ENCODE measurements around the gene ST6GALNAC3. TPM values are rescaled to one million over a fixed set of nuclear protein-coding genes. Genes with fewer than 3 reads are reported as not detected.

ST6GALNAC3 gene
- total RNA-seq, 4 donors from 2014 or later, result 5.9 to 29.8 (median 11.7) TPM

DNA sequence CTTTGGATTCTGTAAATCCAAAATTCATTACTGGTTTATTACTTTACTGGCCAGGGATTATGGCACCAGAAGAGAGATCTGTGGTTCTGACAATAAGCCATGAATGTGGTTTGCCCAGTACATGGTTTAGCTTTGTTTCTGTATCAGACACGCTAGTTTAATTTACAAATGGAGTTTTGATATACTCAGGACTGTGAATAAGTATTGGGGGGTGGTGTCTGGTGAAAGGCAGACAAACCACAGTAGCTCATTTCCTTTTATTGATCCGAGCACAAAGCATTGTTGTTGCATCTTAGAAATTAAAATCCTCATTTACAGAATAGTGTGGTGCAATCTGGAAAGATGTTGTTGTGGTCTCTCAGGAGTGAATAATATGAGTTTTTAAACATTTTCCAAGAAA is 96.0 kb downstream of the ST6GALNAC3 start:
- TF ChIP-seq, protein P1, sequence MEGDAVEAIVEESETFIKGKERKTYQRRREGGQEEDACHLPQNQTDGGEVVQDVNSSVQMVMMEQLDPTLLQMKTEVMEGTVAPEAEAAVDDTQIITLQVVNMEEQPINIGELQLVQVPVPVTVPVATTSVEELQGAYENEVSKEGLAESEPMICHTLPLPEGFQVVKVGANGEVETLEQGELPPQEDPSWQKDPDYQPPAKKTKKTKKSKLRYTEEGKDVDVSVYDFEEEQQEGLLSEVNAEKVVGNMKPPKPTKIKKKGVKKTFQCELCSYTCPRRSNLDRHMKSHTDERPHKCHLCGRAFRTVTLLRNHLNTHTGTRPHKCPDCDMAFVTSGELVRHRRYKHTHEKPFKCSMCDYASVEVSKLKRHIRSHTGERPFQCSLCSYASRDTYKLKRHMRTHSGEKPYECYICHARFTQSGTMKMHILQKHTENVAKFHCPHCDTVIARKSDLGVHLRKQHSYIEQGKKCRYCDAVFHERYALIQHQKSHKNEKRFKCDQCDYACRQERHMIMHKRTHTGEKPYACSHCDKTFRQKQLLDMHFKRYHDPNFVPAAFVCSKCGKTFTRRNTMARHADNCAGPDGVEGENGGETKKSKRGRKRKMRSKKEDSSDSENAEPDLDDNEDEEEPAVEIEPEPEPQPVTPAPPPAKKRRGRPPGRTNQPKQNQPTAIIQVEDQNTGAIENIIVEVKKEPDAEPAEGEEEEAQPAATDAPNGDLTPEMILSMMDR (IDR thresholded peaks at IDR 0.05; ENCODE audit: low read depth), result no peak

DNA sequence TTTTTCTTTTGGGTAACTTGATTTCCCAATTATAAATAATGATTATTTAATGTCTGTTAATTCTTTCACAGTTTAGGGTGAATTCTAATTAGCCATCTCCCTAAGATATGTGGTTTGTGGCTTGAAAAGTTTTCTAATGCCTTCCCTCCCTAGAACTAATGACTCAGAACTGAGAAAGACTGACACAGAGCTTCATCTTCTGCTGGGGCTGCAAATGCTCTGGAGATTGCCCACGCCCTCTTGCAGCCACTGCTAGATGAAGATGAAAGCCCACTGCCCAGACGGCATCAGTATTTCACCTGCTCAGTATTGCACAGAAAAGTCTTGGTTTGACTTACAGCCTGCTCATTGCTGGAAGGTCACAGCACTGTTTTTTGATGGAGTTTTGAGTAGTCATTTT is 101.5 kb downstream of the ST6GALNAC3 start:
- TF ChIP-seq, protein P1 (IDR thresholded peaks at IDR 0.05; ENCODE audit: low read depth), result no peak

DNA sequence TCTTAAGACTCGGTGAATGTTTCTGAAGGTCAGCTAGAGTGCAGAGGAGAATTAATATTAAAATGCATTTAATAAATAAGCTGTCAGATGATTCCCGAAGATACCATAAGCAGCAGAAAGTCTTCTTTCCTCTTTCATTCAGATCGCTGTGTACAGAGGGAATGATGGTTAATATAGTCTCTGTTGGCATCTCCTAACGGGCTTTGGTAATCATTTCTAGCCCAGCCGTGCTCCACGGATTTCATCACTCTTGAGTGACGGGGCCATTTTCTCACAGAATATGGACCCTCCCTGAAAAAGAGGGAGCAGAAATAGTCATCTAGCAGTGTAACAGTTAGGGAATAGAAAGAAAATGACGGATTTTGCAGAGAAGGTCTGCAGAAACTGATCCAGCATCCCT is 103.1 kb downstream of the ST6GALNAC3 start:
- TF ChIP-seq, protein P1 (IDR thresholded peaks at IDR 0.05; ENCODE audit: low read depth), result no peak

DNA sequence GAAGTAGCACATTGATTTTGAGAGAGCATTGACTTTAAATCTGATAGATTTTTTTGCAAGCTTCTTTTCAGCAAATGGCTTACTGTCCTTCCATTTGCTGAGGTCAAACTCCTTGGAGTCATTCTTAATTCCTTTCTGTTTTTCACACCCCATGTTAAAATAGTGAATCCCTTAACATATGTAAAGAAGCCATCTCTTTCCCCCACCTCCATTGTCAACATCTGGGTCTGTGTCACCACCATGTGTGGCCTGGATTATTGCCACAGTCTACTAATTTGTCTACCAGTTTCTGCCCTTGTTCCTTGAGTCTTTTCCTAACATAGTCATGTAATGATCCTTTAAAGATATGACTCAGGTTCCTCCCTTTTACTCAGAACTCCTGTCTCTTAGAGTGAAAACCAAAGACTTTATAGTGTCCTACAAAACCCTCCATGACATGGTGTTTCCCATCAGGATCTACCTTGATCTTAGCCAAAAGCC is 104.7 kb downstream of the ST6GALNAC3 start:
- TF ChIP-seq, protein P1 (IDR thresholded peaks at IDR 0.05; ENCODE audit: low read depth), result no peak

DNA sequence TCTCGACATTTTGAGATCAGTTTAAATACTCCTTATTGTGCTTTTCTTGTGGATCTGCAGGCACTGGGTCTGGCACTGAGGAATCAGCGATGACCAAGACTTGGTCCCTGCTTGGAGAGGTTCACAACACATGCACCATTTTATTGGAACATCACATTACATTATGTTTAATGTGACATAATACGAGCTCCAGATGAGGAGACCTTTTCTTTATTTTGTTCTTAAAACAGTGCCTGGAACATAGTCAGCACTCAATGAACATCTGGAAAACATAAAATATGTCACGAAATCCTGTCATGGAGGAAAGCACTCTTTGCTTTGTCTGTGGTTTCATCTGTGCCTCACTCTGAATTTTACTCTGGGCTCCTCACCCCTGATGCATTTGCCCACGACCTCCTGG is 110.7 kb downstream of the ST6GALNAC3 start:
- TF ChIP-seq, protein P1 (IDR thresholded peaks at IDR 0.05; ENCODE audit: low read depth), result no peak

DNA sequence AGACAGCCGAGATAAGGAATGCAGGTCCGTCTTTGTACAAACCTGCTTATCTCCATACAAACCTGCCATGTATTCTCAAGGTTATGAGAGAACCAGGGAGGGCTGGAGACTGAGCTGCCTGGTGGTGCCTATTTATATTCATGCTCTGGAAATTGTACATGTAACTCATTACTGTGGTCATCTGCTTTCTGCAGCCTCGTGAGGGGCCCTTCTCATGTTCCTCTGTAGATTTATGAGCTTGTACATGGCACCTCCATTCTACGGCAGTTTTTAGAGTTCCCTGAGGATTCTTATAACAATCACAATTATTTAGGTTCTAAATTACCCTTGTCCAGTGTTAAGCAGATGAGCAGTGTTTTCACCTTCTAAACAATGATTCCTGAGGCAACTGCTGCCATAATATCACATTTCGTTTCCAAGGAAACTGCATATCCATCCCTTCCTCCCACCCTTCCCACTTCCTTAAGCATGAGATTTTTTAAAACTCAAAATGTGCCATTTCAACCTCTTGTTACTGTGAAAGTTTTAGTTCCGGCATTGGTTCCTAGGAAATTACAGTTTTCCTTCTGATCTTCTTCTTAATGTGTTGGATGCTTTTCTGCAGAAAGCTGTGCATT is 112.1 kb downstream of the ST6GALNAC3 start:
- TF ChIP-seq, protein P1 (IDR thresholded peaks at IDR 0.05; ENCODE audit: low read depth), result no peak

DNA sequence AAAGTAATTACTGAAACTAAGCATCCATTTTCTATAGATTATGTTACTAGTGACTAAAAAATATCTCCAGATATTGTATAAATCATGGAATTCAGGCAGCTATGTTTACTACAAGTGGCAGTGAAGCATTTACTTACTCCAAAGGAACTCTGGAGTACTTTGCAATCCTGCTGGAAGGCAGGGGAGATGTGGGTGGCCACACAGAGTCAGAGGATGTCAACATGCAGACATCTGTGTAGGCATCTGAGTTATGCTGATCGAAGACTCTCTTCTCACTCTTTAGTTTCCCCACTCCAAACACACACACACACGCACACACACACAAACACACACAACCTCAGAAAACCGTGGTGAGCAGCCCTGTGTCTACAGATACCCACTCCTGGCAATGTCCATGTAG is 112.9 kb downstream of the ST6GALNAC3 start:
- TF ChIP-seq, protein P1 (IDR thresholded peaks at IDR 0.05; ENCODE audit: low read depth), result no peak

Data from subcutaneous adipose tissue (tissue), 4 donors.